Measurements from ENCODE around the gene CDADC1. TPM values are rescaled to one million over a fixed set of nuclear protein-coding genes. Genes with fewer than 3 reads are reported as not detected.
A peak's percentile ranks its signal among the peaks of the same experiment; 100 is the strongest.

The CDADC1 gene
- total RNA-seq, 1 donor from 2014 or later = 8.4 TPM

- no peak for TF ChIP-seq CTCF (IDR thresholded peaks at IDR 0.05)
- Mint-ChIP-seq H3K27ac (ENCODE audit: unreplicated experiment) (peak overlapping the region; percentile 97), H3K9me3 (ENCODE audit: unreplicated experiment) (no peaks in the 10 kb centered on the region), H3K36me3 (ENCODE audit: unreplicated experiment) (peaks cover 2% of the 10 kb centered on the region), H3K4me1 (ENCODE audit: unreplicated experiment) (peaks cover 18% of the 10 kb centered on the region), H3K27me3 (ENCODE audit: unreplicated experiment) (peaks cover 21% of the 10 kb centered on the region), H3K4me3 (ENCODE audit: unreplicated experiment) (peak overlapping the region; percentile 97)
- no peak for DNase-seq (ENCODE audit: extremely low spot score, unreplicated experiment)
Measured at GRCh38 chr13:49246850-49247642, 679 bp upstream of the CDADC1 start.

GRCh38 chr13:49248622-49249002 is 887 bp downstream of the CDADC1 start:
- H3K36me3 Mint-ChIP-seq (ENCODE audit: unreplicated experiment) = peaks cover 6% of the 10 kb centered on the region
- DNase-seq (ENCODE audit: extremely low spot score, unreplicated experiment) = no peak
- no peak for TF ChIP-seq CTCF (IDR thresholded peaks at IDR 0.05)
- H3K4me3 Mint-ChIP-seq (ENCODE audit: unreplicated experiment) = peak overlapping the region; percentile 97
- no peaks in the 10 kb centered on the region for H3K9me3 Mint-ChIP-seq (ENCODE audit: unreplicated experiment)
- peak overlapping the region; percentile 97 for H3K27ac Mint-ChIP-seq (ENCODE audit: unreplicated experiment)
- peaks cover 18% of the 10 kb centered on the region for H3K4me1 Mint-ChIP-seq (ENCODE audit: unreplicated experiment)
- H3K27me3 Mint-ChIP-seq (ENCODE audit: unreplicated experiment) = peaks cover 16% of the 10 kb centered on the region

GRCh38 chr13:49251326-49251725 is 3.6 kb downstream of the CDADC1 start:
- H3K27ac Mint-ChIP-seq (ENCODE audit: unreplicated experiment) = no peak overlapping the region
- H3K4me3 Mint-ChIP-seq (ENCODE audit: unreplicated experiment) = no peak overlapping the region
- no peak for DNase-seq (ENCODE audit: extremely low spot score, unreplicated experiment)
- H3K4me1 Mint-ChIP-seq (ENCODE audit: unreplicated experiment) = peaks cover 26% of the 10 kb centered on the region
- H3K9me3 Mint-ChIP-seq (ENCODE audit: unreplicated experiment) = no peaks in the 10 kb centered on the region
- H3K36me3 Mint-ChIP-seq (ENCODE audit: unreplicated experiment) = peaks cover 16% of the 10 kb centered on the region
- H3K27me3 Mint-ChIP-seq (ENCODE audit: unreplicated experiment) = no peaks in the 10 kb centered on the region
- TF ChIP-seq CTCF (IDR thresholded peaks at IDR 0.05) = no peak

GRCh38 chr13:49253310-49253709 is 5.6 kb downstream of the CDADC1 start:
- H3K4me3 Mint-ChIP-seq (ENCODE audit: unreplicated experiment) = no peak overlapping the region
- no peaks in the 10 kb centered on the region for H3K9me3 Mint-ChIP-seq (ENCODE audit: unreplicated experiment)
- H3K36me3 Mint-ChIP-seq (ENCODE audit: unreplicated experiment) = peaks cover 16% of the 10 kb centered on the region
- H3K4me1 Mint-ChIP-seq (ENCODE audit: unreplicated experiment) = peaks cover 36% of the 10 kb centered on the region
- H3K27me3 Mint-ChIP-seq (ENCODE audit: unreplicated experiment) = no peaks in the 10 kb centered on the region
- DNase-seq (ENCODE audit: extremely low spot score, unreplicated experiment) = no peak
- TF ChIP-seq CTCF (IDR thresholded peaks at IDR 0.05) = no peak
- H3K27ac Mint-ChIP-seq (ENCODE audit: unreplicated experiment) = peak overlapping the region; percentile 23

- no peak overlapping the region for H3K4me3 Mint-ChIP-seq (ENCODE audit: unreplicated experiment)
- DNase-seq (ENCODE audit: extremely low spot score, unreplicated experiment) = no peak
- H3K36me3 Mint-ChIP-seq (ENCODE audit: unreplicated experiment) = peaks cover 16% of the 10 kb centered on the region
- H3K4me1 Mint-ChIP-seq (ENCODE audit: unreplicated experiment) = peaks cover 32% of the 10 kb centered on the region
- no peak for TF ChIP-seq CTCF (IDR thresholded peaks at IDR 0.05)
- H3K9me3 Mint-ChIP-seq (ENCODE audit: unreplicated experiment) = no peaks in the 10 kb centered on the region
- H3K27ac Mint-ChIP-seq (ENCODE audit: unreplicated experiment) = no peak overlapping the region
- no peaks in the 10 kb centered on the region for H3K27me3 Mint-ChIP-seq (ENCODE audit: unreplicated experiment)
Measured at GRCh38 chr13:49254007-49254406, 6.3 kb downstream of the CDADC1 start.
